H9 (cell line): ENCODE data around the gene ZNF358. TPM values are rescaled to one million over a fixed set of nuclear protein-coding genes. Genes with fewer than 3 reads are reported as not detected.

ENCODE experiments used
- DNase-seq: peaks from one replicate; pipeline ENCODE4 v3.0.0-alpha.2; 2017
- H2AFZ ChIP-seq: one replicate; pipeline ENCODE4 v1.6.1; 2013; ENCODE audit warnings: mild to moderate bottlenecking, low read length, control low read depth, moderate library complexity
- H2AK5ac ChIP-seq: 2 replicates; pipeline ENCODE4 v1.6.1; 2013; ENCODE audit warnings: low read length, control low read depth, mixed read lengths; ENCODE audit not compliant: insufficient read length
- H2BK120ac ChIP-seq: one replicate; pipeline ENCODE4 v1.6.1; 2013; ENCODE audit warnings: low read depth, mild to moderate bottlenecking, low read length, control low read depth, inconsistent platforms; ENCODE audit not compliant: poor library complexity, severe bottlenecking
- H2BK12ac ChIP-seq: 2 replicates; pipeline ENCODE4 v1.6.1; 2013; ENCODE audit warnings: low read length, control low read depth, mixed read lengths, low read depth; ENCODE audit not compliant: insufficient read length
- H2BK15ac ChIP-seq: 2 replicates; pipeline ENCODE4 v1.6.1; 2013; ENCODE audit warnings: low read depth, low read length, control low read depth
- H2BK20ac ChIP-seq: one replicate; pipeline ENCODE4 v1.6.1; 2013; ENCODE audit warnings: low read depth, mild to moderate bottlenecking, low read length, control low read depth, inconsistent platforms; ENCODE audit not compliant: poor library complexity, severe bottlenecking
- H2BK5ac ChIP-seq: 2 replicates; pipeline ENCODE4 v1.6.1; 2013; ENCODE audit warnings: low read length, control low read depth, mixed read lengths; ENCODE audit not compliant: insufficient read length
- H3K14ac ChIP-seq: 2 replicates; pipeline ENCODE4 v1.6.1; 2013; ENCODE audit warnings: low read length, control low read depth; ENCODE audit not compliant: insufficient read depth
- H3K18ac ChIP-seq: 2 replicates; pipeline ENCODE4 v1.6.1; 2013; ENCODE audit warnings: low read depth, mild to moderate bottlenecking, mixed read lengths, low read length, control low read depth; ENCODE audit not compliant: insufficient read length
- H3K23ac ChIP-seq: 2 replicates; pipeline ENCODE4 v1.6.1; 2013; ENCODE audit warnings: low read length, control low read depth, mixed read lengths, low read depth; ENCODE audit not compliant: insufficient read length
- H3K23me2 ChIP-seq: 2 replicates; pipeline ENCODE4 v1.6.1; 2013; ENCODE audit warnings: low read depth, mild to moderate bottlenecking, mixed read lengths, low read length, control low read depth; ENCODE audit not compliant: insufficient read length, poor library complexity, severe bottlenecking
- H3K27ac ChIP-seq: 2 replicates; pipeline ENCODE4 v1.5.1; 2013; ENCODE audit warnings: low read length, control low read depth, mixed read lengths, low read depth; ENCODE audit not compliant: insufficient read length
- H3K27me3 ChIP-seq: 2 replicates; pipeline ENCODE4 v1.6.1; 2013; ENCODE audit warnings: low read length, control low read depth, inconsistent platforms; ENCODE audit not compliant: insufficient read depth
- H3K4ac ChIP-seq: 2 replicates; pipeline ENCODE4 v1.6.1; 2013; ENCODE audit warnings: low read depth, mild to moderate bottlenecking, control low read depth, inconsistent platforms, low read length, moderate library complexity
- H3K4me1 ChIP-seq: 2 replicates; pipeline ENCODE4 v1.6.1; 2013; ENCODE audit warnings: low read length, control low read depth, inconsistent platforms; ENCODE audit not compliant: insufficient read depth
- H3K4me2 ChIP-seq: 2 replicates; pipeline ENCODE4 v1.6.1; 2013; ENCODE audit warnings: low read length, control low read depth, mixed read lengths; ENCODE audit not compliant: insufficient read length, insufficient read depth
- H3K56ac ChIP-seq: 2 replicates; pipeline ENCODE4 v1.6.1; 2013; ENCODE audit warnings: low read depth, mild to moderate bottlenecking, mixed read lengths, low read length, control low read depth; ENCODE audit not compliant: insufficient read length
- H3K79me1 ChIP-seq: 2 replicates; pipeline ENCODE4 v1.6.1; 2013; ENCODE audit warnings: low read depth, mild to moderate bottlenecking, moderate library complexity, low read length, control low read depth, inconsistent platforms; ENCODE audit not compliant: insufficient read depth, poor library complexity, severe bottlenecking
- H3K79me2 ChIP-seq: 2 replicates; pipeline ENCODE4 v1.6.1; 2013; ENCODE audit warnings: low read length, control low read depth, inconsistent platforms; ENCODE audit not compliant: insufficient read depth
- H3K9ac ChIP-seq: 2 replicates; pipeline ENCODE4 v1.6.1; 2013; ENCODE audit warnings: low read length, control low read depth, mixed read lengths; ENCODE audit not compliant: insufficient read length; ENCODE audit errors: extremely low read depth
- H3K9me3 ChIP-seq: one replicate; pipeline ENCODE4 v1.6.1; 2013; ENCODE audit warnings: low read depth, low read length, inconsistent platforms; ENCODE audit not compliant: control insufficient read depth
- H3T11ph ChIP-seq: one replicate; pipeline ENCODE4 v1.6.1; 2013; ENCODE audit warnings: mild to moderate bottlenecking, low read length, control low read depth, inconsistent platforms
- H4K20me1 ChIP-seq: one replicate; pipeline ENCODE4 v1.6.1; 2013; ENCODE audit not compliant: control insufficient read depth, insufficient read length, insufficient read depth
- H4K5ac ChIP-seq: 2 replicates; pipeline ENCODE4 v1.6.1; 2013; ENCODE audit warnings: low read depth, mild to moderate bottlenecking, mixed read lengths, low read length, control low read depth; ENCODE audit not compliant: insufficient read length
- H4K8ac ChIP-seq: replicated peaks from 2 replicates; pipeline ENCODE4 v1.6.1; 2013; ENCODE audit warnings: low read length, control low read depth, mixed read lengths, low read depth; ENCODE audit not compliant: insufficient read length
- H4K91ac ChIP-seq: 2 replicates; pipeline ENCODE4 v1.6.1; 2013; ENCODE audit warnings: low read depth, mild to moderate bottlenecking, moderate library complexity, mixed read lengths, low read length, control low read depth; ENCODE audit not compliant: insufficient read length
- H3K27ac Mint-ChIP-seq, 3 experiments: 2 replicates in 2 of 3; 3 replicates in 1 of 3; pipeline ENCODE4 v1.8.0; 2020 to 2021; ENCODE audit warnings: mixed read lengths in 3 of 3, mild to moderate bottlenecking in 1 of 3, moderate library complexity in 1 of 3
- H3K27me3 Mint-ChIP-seq: 2 replicates; pipeline ENCODE4 v1.8.0; 2021; ENCODE audit warnings: low read depth, mild to moderate bottlenecking, moderate library complexity, mixed read lengths
- H3K36me3 Mint-ChIP-seq, 3 experiments: 2 replicates in 2 of 3; 3 replicates in 1 of 3; pipeline ENCODE4 v1.8.0; 2020 to 2021; ENCODE audit warnings: low read depth in 3 of 3, mixed read lengths in 3 of 3; ENCODE audit not compliant: insufficient read depth in 1 of 3
- H3K4me1 Mint-ChIP-seq, 2 experiments: 2 replicates each; pipeline ENCODE4 v1.8.0; 2020; ENCODE audit warnings: mixed read lengths in 2 of 2
- H3K4me3 Mint-ChIP-seq, 2 experiments: 2 replicates in 1 of 2; 3 replicates in 1 of 2; pipeline ENCODE4 v1.8.0; 2020 to 2021; ENCODE audit warnings: mild to moderate bottlenecking in 2 of 2, mixed read lengths in 2 of 2, moderate library complexity in 1 of 2
- H3K9me3 Mint-ChIP-seq, 2 experiments: 2 replicates in 1 of 2; 3 replicates in 1 of 2; pipeline ENCODE4 v1.8.0; 2020; ENCODE audit warnings: mild to moderate bottlenecking in 2 of 2, mixed read lengths in 2 of 2, moderate library complexity in 1 of 2
- WGBS: extraction: QIAGEN DNeasy Blood & Tissue Kit; methylation state at CpG from one replicate; pipeline ENCODE4 v1.1.7; 2013; ENCODE audit warnings: missing lambda C conversion rate, low lambda C conversion rate, mixed read lengths; ENCODE audit not compliant: insufficient read length; ENCODE audit errors: extremely low coverage; 5-methylcytosine and 5-hydroxymethylcytosine counted together
- total RNA-seq: library from RNA; stranded (reverse); gene quantifications from 2 replicates; pipeline ENCODE4 v1.2.1, GENCODE V29; 2021
- TF ChIP-seq, protein P1 (sequence below): fragments of 200-600 bp; sonication (generic); conservative IDR thresholded peaks from 3 replicates; pipeline ENCODE4 v1.8.0; 2021; ENCODE audit warnings: antibody characterized with exemption, mild to moderate bottlenecking

ZNF358 gene
- total RNA-seq, 1 experiment from 2014 or later, result 40.5 TPM

DNA sequence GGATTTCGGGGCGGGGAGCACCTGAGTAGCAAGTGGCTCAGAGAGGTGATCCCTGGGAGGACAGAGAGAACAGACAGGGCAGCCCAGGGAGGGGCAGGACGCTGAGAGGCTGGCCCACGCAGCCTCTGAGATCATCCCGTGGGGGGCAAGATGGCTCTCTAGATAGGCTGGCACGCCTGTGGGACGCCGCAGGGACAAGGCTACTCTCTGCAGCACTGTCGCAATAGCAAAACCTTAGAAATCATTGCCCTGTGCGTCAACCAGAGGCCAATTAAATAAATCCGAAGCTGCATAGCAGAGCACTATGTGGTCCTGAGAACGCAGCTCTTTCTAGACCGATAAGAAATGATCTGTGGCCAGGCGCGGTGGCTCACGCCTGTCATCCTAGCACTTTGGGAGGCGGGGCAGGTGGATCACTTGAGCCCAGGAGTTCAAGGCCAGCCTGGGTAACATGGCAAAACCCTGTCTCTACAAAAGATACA is 32.1 kb upstream of the ZNF358 start:
- Histone ChIP-seq H3K14ac (no peak overlapping the region), H3K4me1 (no peaks in the 10 kb centered on the region; the same call in 1 of the 2 replicates), H3K27ac (no peak overlapping the region), H3K27me3 (no peaks in the 10 kb centered on the region), H3K9me3 (no peaks in the 10 kb centered on the region), H3K18ac (no peak overlapping the region), H3K56ac (no peak overlapping the region), H3T11ph (no peak overlapping the region), H3K4ac (no peak overlapping the region), H2BK15ac (no peak overlapping the region), H2AFZ (no peak overlapping the region), H3K79me1 (no peaks in the 10 kb centered on the region), H3K79me2 (no peaks in the 10 kb centered on the region), H3K4me2 (no peak overlapping the region), H4K91ac (no peak overlapping the region), H2BK5ac (no peak overlapping the region), H2BK12ac (no peak overlapping the region), H4K8ac (no peak overlapping the region), H2AK5ac (no peak overlapping the region), H2BK20ac (no peak overlapping the region), H3K23ac (no peak overlapping the region), H3K23me2 (peaks cover 4% of the 10 kb centered on the region), H3K9ac (no peak overlapping the region), H4K5ac (no peak overlapping the region), H2BK120ac (no peak overlapping the region), H4K20me1 (no peaks in the 10 kb centered on the region)
- Mint-ChIP-seq H3K4me3 (peak overlapping the region; percentile 63 to 77; a peak in 2 of 5 replicates), H3K4me1 (peaks cover 14 to 24% of the 10 kb centered on the region in 2 experiments), H3K36me3 (no peaks in the 10 kb centered on the region), H3K9me3 (no peaks in the 10 kb centered on the region), H3K27me3 (no peaks in the 10 kb centered on the region), H3K27ac (peak overlapping the region; percentile 94 to 97 (median 94); a peak in 5 of 7 replicates)
- DNase-seq, result no peak
- TF ChIP-seq, protein P1, sequence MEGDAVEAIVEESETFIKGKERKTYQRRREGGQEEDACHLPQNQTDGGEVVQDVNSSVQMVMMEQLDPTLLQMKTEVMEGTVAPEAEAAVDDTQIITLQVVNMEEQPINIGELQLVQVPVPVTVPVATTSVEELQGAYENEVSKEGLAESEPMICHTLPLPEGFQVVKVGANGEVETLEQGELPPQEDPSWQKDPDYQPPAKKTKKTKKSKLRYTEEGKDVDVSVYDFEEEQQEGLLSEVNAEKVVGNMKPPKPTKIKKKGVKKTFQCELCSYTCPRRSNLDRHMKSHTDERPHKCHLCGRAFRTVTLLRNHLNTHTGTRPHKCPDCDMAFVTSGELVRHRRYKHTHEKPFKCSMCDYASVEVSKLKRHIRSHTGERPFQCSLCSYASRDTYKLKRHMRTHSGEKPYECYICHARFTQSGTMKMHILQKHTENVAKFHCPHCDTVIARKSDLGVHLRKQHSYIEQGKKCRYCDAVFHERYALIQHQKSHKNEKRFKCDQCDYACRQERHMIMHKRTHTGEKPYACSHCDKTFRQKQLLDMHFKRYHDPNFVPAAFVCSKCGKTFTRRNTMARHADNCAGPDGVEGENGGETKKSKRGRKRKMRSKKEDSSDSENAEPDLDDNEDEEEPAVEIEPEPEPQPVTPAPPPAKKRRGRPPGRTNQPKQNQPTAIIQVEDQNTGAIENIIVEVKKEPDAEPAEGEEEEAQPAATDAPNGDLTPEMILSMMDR, result no peak
- no CpG with 5 or more reads among the region's 17 CpGs for WGBS
